Suprapubic skin (tissue), 4 donors: ENCODE data around the gene SLC38A3. TPM values are rescaled to one million over a fixed set of nuclear protein-coding genes. Genes with fewer than 3 reads are reported as not detected.

Source experiments
- DNase-seq, 2 donors: peaks; one replicate each; pipeline ENCODE4 v3.0.0-alpha.2; 2019; ENCODE audit warnings: low spot score in 2 of 2
- H3K27ac ChIP-seq: fragments of 200-600 bp; sonication (generic); one replicate; pipeline ENCODE4 v1.5.1; 2019
- H3K27me3 ChIP-seq: fragments of 200-600 bp; sonication (generic); one replicate; pipeline ENCODE4 v1.5.1; 2019
- H3K36me3 ChIP-seq: fragments of 200-600 bp; sonication (generic); one replicate; pipeline ENCODE4 v1.5.1; 2019
- H3K4me1 ChIP-seq: fragments of 200-600 bp; sonication (generic); one replicate; pipeline ENCODE4 v1.5.1; 2019
- H3K4me3 ChIP-seq: fragments of 200-600 bp; sonication (generic); one replicate; pipeline ENCODE4 v1.5.1; 2019; ENCODE audit warnings: mild to moderate bottlenecking
- H3K9me3 ChIP-seq: fragments of 200-600 bp; sonication (generic); one replicate; pipeline ENCODE4 v1.5.1; 2019
- EP300 ChIP-seq: sonication (generic); formaldehyde crosslinking; IDR thresholded peaks from one replicate; pipeline ENCODE4 v1.6.1; 2017; ENCODE audit warnings: antibody characterized with exemption
- POLR2A ChIP-seq, 2 donors: fragments of 450-650 bp; IDR thresholded peaks; one replicate each; pipeline ENCODE4 v1.6.1; 2017; ENCODE audit warnings: antibody characterized with exemption in 2 of 2, mild to moderate bottlenecking in 2 of 2, moderate library complexity in 2 of 2
- POLR2AphosphoS5 ChIP-seq, 3 donors: sonication (generic); formaldehyde crosslinking; IDR thresholded peaks; one replicate each; pipeline ENCODE4 v1.6.1; 2017; ENCODE audit warnings: antibody characterized with exemption in 3 of 3
- WGBS: methylation state at CpG from one replicate; pipeline ENCODE4 v1.1.5; 2018; 5-methylcytosine and 5-hydroxymethylcytosine counted together
- total RNA-seq, 4 donors: library from RNA; depleted of rRNA; stranded (reverse); fragments of >200 nt; gene quantifications; one replicate each; pipeline ENCODE4 v1.1.0, GENCODE V29; 2016
- TF ChIP-seq, protein P1 (sequence below), 2 donors: fragments of 200-600 bp in 1 of 2; fragments of 450-650 bp in 1 of 2; sonication (generic) in 1 of 2; IDR thresholded peaks; one replicate each; pipeline ENCODE4 v1.5.1; 2016 to 2019; ENCODE audit warnings: antibody characterized with exemption in 2 of 2, mild to moderate bottlenecking in 1 of 2, moderate library complexity in 1 of 2

The SLC38A3 gene
- total RNA-seq, 4 donors from 2014 or later: 0.25 to 2.2 (median 1.00) TPM

DNA sequence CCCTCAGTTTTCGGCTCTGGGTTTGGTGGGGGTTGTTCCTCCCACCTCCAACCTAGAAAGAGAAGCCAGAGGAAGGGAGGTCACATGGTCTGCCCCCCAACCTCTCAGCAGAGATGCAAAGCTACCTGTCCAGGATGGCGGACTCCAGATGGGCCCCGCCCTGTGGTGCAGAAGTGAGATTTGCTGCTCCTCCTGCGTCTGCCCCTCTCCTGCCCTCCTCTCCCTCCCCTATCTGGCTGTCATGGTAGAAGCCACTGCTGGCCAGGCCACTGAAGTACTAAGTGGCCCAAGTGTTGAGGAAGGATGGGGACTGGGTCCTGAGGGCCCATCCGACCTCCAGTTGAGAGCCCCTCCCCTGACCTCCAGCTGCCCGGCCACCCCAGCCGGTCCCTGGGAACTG, 61.8 kb downstream of the SLC38A3 start:
- H3K4me1 ChIP-seq: peaks cover 72% of the 10 kb centered on the region
- no peak for TF ChIP-seq POLR2AphosphoS5 (IDR thresholded peaks at IDR 0.05)
- TF ChIP-seq EP300: no peak
- no peak for TF ChIP-seq POLR2A (IDR thresholded peaks at IDR 0.05)
- TF ChIP-seq, protein P1, sequence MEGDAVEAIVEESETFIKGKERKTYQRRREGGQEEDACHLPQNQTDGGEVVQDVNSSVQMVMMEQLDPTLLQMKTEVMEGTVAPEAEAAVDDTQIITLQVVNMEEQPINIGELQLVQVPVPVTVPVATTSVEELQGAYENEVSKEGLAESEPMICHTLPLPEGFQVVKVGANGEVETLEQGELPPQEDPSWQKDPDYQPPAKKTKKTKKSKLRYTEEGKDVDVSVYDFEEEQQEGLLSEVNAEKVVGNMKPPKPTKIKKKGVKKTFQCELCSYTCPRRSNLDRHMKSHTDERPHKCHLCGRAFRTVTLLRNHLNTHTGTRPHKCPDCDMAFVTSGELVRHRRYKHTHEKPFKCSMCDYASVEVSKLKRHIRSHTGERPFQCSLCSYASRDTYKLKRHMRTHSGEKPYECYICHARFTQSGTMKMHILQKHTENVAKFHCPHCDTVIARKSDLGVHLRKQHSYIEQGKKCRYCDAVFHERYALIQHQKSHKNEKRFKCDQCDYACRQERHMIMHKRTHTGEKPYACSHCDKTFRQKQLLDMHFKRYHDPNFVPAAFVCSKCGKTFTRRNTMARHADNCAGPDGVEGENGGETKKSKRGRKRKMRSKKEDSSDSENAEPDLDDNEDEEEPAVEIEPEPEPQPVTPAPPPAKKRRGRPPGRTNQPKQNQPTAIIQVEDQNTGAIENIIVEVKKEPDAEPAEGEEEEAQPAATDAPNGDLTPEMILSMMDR (IDR thresholded peaks at IDR 0.05): no peak

DNA sequence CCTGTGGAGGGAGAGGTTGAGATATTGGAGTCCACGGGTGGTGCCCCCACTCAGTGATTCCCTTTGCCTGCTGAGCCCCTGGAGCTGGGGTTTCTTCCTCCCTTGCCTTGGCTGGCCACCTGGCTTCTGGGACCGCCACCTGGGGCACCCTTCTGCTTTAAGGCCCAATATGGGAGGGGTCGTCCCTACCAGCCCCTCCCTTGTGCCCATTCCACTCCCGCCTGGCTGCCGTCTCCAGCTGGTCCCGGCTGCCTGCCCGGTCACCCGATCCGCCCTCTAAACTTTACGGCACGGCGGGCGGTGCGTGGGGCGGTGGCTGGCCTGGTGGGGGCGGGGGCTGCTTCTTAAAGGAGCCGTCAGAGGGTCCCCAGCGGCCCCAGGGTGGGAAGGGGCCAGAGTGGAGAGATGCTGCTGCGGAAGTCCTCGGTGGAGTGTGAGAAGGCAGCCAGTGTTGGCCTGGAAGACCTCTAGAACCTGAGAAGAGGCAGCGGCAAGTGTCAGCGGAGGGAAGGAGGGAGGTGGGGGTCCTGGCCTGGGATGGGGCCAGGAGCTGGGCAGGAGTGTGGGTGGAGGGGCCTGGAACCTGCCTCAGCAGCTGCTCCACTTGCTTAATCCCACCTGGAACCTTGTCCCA, 62.3 kb downstream of the SLC38A3 start:
- peaks cover 72% of the 10 kb centered on the region for H3K4me1 ChIP-seq
- WGBS: 35% methylated on average over 6 of the region's 22 CpGs

More for the DNA sequence above, 61.8 kb downstream of the SLC38A3 start:
- WGBS: 55% methylated on average over 6 of the region's 7 CpGs
- Histone ChIP-seq H3K27me3 (no peaks in the 10 kb centered on the region), H3K9me3 (no peaks in the 10 kb centered on the region), H3K36me3 (no peaks in the 10 kb centered on the region), H3K27ac (peak overlapping the region; percentile 79), H3K4me3 (peak overlapping the region; percentile 44)
- DNase-seq: no peak

DNA sequence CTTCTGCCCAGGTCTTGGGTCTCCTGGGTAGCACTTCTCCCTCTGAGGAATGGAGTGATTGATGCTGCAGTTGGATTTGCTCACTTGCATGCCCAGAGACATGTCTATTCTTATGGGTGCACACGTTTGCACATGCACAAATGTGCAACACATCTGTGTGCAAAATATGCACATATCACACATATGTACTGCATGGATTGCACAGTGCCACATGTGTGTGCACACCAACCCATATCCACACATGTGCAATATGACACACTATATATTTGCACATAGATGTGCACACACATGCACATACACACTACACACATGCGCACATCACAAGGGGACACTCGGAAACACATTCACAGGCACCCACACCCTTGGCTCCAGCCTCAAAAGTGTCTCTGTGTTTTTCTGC, 63.2 kb downstream of the SLC38A3 start:
- Histone ChIP-seq H3K27ac (peak overlapping the region; percentile 79), H3K4me3 (peak overlapping the region; percentile 44), H3K4me1 (peaks cover 80% of the 10 kb centered on the region), H3K27me3 (no peaks in the 10 kb centered on the region), H3K36me3 (no peaks in the 10 kb centered on the region), H3K9me3 (no peaks in the 10 kb centered on the region)
- DNase-seq: no peak
- 40% methylated on average over 3 of the region's 3 CpGs for WGBS
- no peak for TF ChIP-seq EP300
- no peak for TF ChIP-seq POLR2AphosphoS5 (IDR thresholded peaks at IDR 0.05)
- TF ChIP-seq POLR2A (IDR thresholded peaks at IDR 0.05): no peak
- TF ChIP-seq, protein P1 (IDR thresholded peaks at IDR 0.05): no peak

More for the DNA sequence above, 62.3 kb downstream of the SLC38A3 start:
- H3K9me3 ChIP-seq: no peaks in the 10 kb centered on the region
- H3K36me3 ChIP-seq: no peaks in the 10 kb centered on the region
- H3K27ac ChIP-seq: peak overlapping the region; percentile 79
- DNase-seq: no peak
- no peak for TF ChIP-seq EP300
- TF ChIP-seq, protein P1 (IDR thresholded peaks at IDR 0.05): no peak
- no peak for TF ChIP-seq POLR2AphosphoS5 (IDR thresholded peaks at IDR 0.05)
- TF ChIP-seq POLR2A (IDR thresholded peaks at IDR 0.05): no peak
- H3K4me3 ChIP-seq: peak overlapping the region; percentile 44
- H3K27me3 ChIP-seq: no peaks in the 10 kb centered on the region

DNA sequence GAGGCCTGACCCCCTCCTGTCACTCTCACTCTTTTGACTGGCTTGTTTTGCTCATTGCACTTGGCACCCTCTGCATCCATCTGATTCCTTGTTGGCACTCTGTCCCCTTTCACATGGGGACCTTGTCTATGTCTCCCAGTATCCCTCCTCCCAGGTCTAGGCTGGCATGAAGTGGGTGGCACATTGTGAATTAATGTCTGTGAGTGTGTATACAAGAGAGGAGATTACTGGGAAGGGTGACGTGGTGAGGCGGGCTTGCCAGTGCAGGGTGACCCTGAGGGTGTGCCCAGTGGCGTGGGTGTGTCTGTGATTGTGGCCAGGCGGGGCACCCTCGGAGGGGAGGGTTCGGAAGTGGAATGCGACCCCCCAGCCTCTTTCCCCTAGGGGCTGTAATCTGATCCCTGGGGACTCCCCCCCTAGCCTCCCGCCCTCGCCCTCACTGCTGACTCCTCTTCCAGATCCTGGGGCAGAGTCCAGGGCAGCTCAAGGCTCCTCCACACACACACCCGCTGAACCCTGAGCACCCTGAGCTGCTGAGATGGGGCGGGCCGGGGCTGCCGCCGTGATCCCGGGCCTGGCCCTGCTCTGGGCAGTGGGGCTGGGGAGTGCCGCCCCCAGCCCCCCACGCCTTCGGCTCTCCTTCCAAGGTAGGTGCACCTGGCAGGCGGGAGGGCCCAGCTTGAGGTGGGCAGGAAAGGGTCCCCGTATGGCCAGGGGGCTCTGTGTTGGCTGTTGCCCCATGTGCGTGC, 63.8 kb downstream of the SLC38A3 start, which contains the start of gene SEMA3B:
SEMA3B (plus strand) TSS at position 445 of the 749 bp plus-strand sequence; CDS start at position 539, 94 bp downstream.
- TF ChIP-seq EP300 (no peak), POLR2A (IDR thresholded peaks at IDR 0.05) (no peak), POLR2AphosphoS5 (IDR thresholded peaks at IDR 0.05) (no peak)
- TF ChIP-seq, protein P1 (IDR thresholded peaks at IDR 0.05): no peak
- Histone ChIP-seq H3K27ac (peak within 1 kb of the TSS; percentile 79), H3K27me3 (peaks cover 5% of the 10 kb centered on the region), H3K4me3 (peak within 1 kb of the TSS; percentile 44), H3K4me1 (peaks cover 83% of the 10 kb centered on the region), H3K9me3 (no peaks in the 10 kb centered on the region), H3K36me3 (no peaks in the 10 kb centered on the region)
- WGBS: 27% methylated on average over 13 of the region's 21 CpGs
- DNase-seq: peak in 1 of 2 donors; percentile 78

DNA sequence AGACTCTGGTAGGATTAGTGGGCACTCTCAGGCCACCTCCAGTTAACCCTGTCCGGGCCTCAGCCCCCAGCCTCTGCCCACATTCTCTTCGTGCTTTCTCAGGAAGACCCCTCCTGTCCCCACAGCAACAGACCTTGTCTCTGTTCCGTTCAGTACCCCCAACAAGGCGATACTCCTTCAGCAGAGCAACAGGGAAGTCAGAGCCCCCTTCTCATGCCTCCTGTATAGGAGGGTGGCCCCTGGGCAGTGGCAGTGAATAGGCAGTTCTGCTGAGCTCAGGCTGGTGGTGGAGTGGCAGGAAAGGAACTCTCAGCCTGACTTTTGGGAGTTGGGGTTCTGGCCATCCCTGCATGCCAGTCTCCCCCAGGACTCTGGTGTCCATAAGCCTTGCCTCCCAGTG, 64.4 kb downstream of the SLC38A3 start:
- Histone ChIP-seq H3K27me3 (peaks cover 7% of the 10 kb centered on the region), H3K4me1 (peaks cover 83% of the 10 kb centered on the region), H3K4me3 (peak overlapping the region; percentile 6)

More for the DNA sequence above, 64.4 kb downstream of the SLC38A3 start:
- no peaks in the 10 kb centered on the region for H3K36me3 ChIP-seq
- H3K27ac ChIP-seq: peak overlapping the region; percentile 12
- WGBS: 58% methylated on average over 4 of the region's 4 CpGs
- H3K9me3 ChIP-seq: no peaks in the 10 kb centered on the region
- peak in 1 of 2 donors; percentile 79 for DNase-seq
- TF ChIP-seq, protein P1 (IDR thresholded peaks at IDR 0.05): no peak
- TF ChIP-seq POLR2AphosphoS5 (IDR thresholded peaks at IDR 0.05) (no peak), EP300 (no peak), POLR2A (IDR thresholded peaks at IDR 0.05) (no peak)
